GM12878 (cell line): ENCODE measurements around the gene GPSM1. TPM values are rescaled to one million over a fixed set of nuclear protein-coding genes. Genes with fewer than 3 reads are reported as not detected.

Source experiments
- ATAC-seq: fragments of 200-7000 bp; cut with Tn5 transposase; 3 replicates; pipeline ENCODE4 v1.9.1; 2020; ENCODE audit warnings: mild to moderate bottlenecking, moderate library complexity
- BruUV-seq: library from RNA; stranded (reverse); fragments of 400-500 nt; replicated peaks from 2 replicates; lab custom pipeline; 2021; lab: Mats Ljungman, UMichigan
- CTCF ChIA-PET: fragments of 300-600 bp; sonication (Branson Sonifier 250); formaldehyde crosslinking; extraction: SDS; loops from one replicate; lab custom pipeline; 2021; ENCODE audit warnings: inconsistent platforms; lab: Yijun Ruan, JAX
- POLR2A ChIA-PET: fragments of 350-600 bp; formaldehyde crosslinking; extraction: SDS; loops from one replicate; lab custom pipeline; 2021; ENCODE audit warnings: inconsistent platforms; lab: Charles Lee
- RAD21 ChIA-PET: fragments of 300-600 bp; sonication (Branson Sonifier 250); formaldehyde crosslinking; loops from one replicate; lab custom pipeline; 2023; ENCODE audit warnings: antibody characterized with exemption; ENCODE audit not compliant: unreplicated experiment; lab: Charles Lee
- SMC1A ChIA-PET: fragments of 300-600 bp; sonication (Branson Sonifier 250); formaldehyde crosslinking; loops from one replicate; lab custom pipeline; 2023; ENCODE audit not compliant: unreplicated experiment, uncharacterized antibody; lab: Charles Lee
- DNase-seq: peaks from one replicate; pipeline ENCODE4 v3.0.0-alpha.2; 2011; ENCODE audit warnings: low read depth, low spot score
- FAIRE-seq: peaks from 3 replicates; lab custom pipeline; 2011; peaks lifted over from hg19 to GRCh38; lab: Jason Lieb, UNC
- H2AFZ ChIP-seq: 2 replicates; pipeline ENCODE4 v1.6.0; 2011; ENCODE audit warnings: low read depth, low read length, control low read depth; ENCODE audit not compliant: control insufficient read depth
- H3K27ac ChIP-seq: 2 replicates; pipeline ENCODE4 v1.5.1; 2011; ENCODE audit warnings: control low read depth; ENCODE audit not compliant: control insufficient read depth, insufficient read depth
- H3K27me3 ChIP-seq, 2 experiments: replicated peaks in 1 of 2; 2 replicates each; pipeline versions ENCODE4 v1.6.0 to v1.6.1; 2011; ENCODE audit warnings: low read length in 1 of 2; ENCODE audit not compliant: control insufficient read depth in 2 of 2, insufficient read depth in 2 of 2
- H3K36me3 ChIP-seq, 2 experiments: 2 replicates each; pipeline ENCODE4 v1.5.1; 2011; ENCODE audit warnings: low read length in 1 of 2; ENCODE audit not compliant: control insufficient read depth in 2 of 2, insufficient read depth in 2 of 2
- H3K4me1 ChIP-seq: 2 replicates; pipeline ENCODE4 v1.6.1; 2011; ENCODE audit warnings: mild to moderate bottlenecking, low read length, moderate library complexity, mixed read lengths; ENCODE audit not compliant: control insufficient read depth, insufficient read depth
- H3K4me2 ChIP-seq: 2 replicates; pipeline ENCODE4 v1.6.0; 2011; ENCODE audit warnings: control low read depth; ENCODE audit not compliant: control insufficient read depth, insufficient read depth
- H3K4me3 ChIP-seq: fragments of 200-600 bp; sonication (generic); 2 replicates; pipeline ENCODE4 v1.5.1; 2016
- H3K79me2 ChIP-seq: 2 replicates; pipeline ENCODE4 v1.6.0; 2011; ENCODE audit warnings: low read length; ENCODE audit not compliant: control insufficient read depth, insufficient read depth
- H3K9ac ChIP-seq: 2 replicates; pipeline ENCODE4 v1.8.0; 2011; ENCODE audit warnings: low read length, control low read depth, mixed read lengths; ENCODE audit not compliant: control insufficient read depth, insufficient read depth
- H3K9me3 ChIP-seq: replicated peaks from 3 replicates; pipeline ENCODE4 v1.5.1; 2011; ENCODE audit warnings: mild to moderate bottlenecking, low read length; ENCODE audit not compliant: control insufficient read depth, insufficient read depth
- H4K20me1 ChIP-seq: 2 replicates; pipeline ENCODE4 v1.6.0; 2011; ENCODE audit not compliant: control insufficient read depth, insufficient read depth
- BACH1 ChIP-seq: fragments of 450-650 bp; IDR thresholded peaks from 2 replicates; pipeline ENCODE4 v1.6.1; 2017; ENCODE audit warnings: mild to moderate bottlenecking, borderline replicate concordance
- BRCA1 ChIP-seq: IDR thresholded peaks from 2 replicates; pipeline ENCODE4 v1.6.1; 2011; ENCODE audit warnings: low read depth, low read length, improper control_type of control experiment
- EED ChIP-seq: sonication (generic); IDR thresholded peaks from 2 replicates; pipeline ENCODE4 v1.6.1; 2016; ENCODE audit warnings: antibody characterized with exemption, low read depth
- ESRRA ChIP-seq: IDR thresholded peaks from 2 replicates; pipeline ENCODE4 v1.6.1; 2012; ENCODE audit warnings: mild to moderate bottlenecking, low read length, improper control_type of control experiment
- FOS ChIP-seq: IDR thresholded peaks from 3 replicates; pipeline ENCODE4 v1.6.1; 2011; ENCODE audit warnings: borderline replicate concordance; ENCODE audit not compliant: insufficient read length; ENCODE audit errors: extremely low read depth
- GABPA ChIP-seq: IDR thresholded peaks from 2 replicates; pipeline ENCODE4 v1.6.1; 2014; ENCODE audit warnings: antibody characterized with exemption, low read depth, mild to moderate bottlenecking, inconsistent platforms
- GATAD2B ChIP-seq: fragments of 450-650 bp; conservative IDR thresholded peaks from 2 replicates; pipeline ENCODE4 v1.6.1; 2017; ENCODE audit warnings: low read depth, mild to moderate bottlenecking, moderate library complexity
- IKZF1 ChIP-seq: fragments of 450-650 bp; conservative IDR thresholded peaks from 2 replicates; pipeline ENCODE4 v1.6.1; 2017; ENCODE audit warnings: antibody characterized with exemption, mild to moderate bottlenecking
- IKZF2 ChIP-seq, 2 experiments: fragments of 450-650 bp; IDR thresholded peaks; 2 replicates each; pipeline ENCODE4 v1.6.1; 2017; ENCODE audit warnings: mild to moderate bottlenecking in 2 of 2, moderate library complexity in 2 of 2
- IRF4 ChIP-seq: IDR thresholded peaks from 2 replicates; pipeline ENCODE4 v1.6.1; 2011; ENCODE audit warnings: low read depth, low read length
- NBN ChIP-seq: fragments of 450-650 bp; IDR thresholded peaks from 2 replicates; pipeline ENCODE4 v1.6.1; 2016
- NFXL1 ChIP-seq: fragments of 450-650 bp; IDR thresholded peaks from 2 replicates; pipeline ENCODE4 v1.6.1; 2017; ENCODE audit warnings: antibody characterized with exemption, mild to moderate bottlenecking, borderline replicate concordance
- ZNF384 ChIP-seq: IDR thresholded peaks from 2 replicates; pipeline ENCODE4 v1.6.1; 2012; ENCODE audit warnings: low read depth, mild to moderate bottlenecking, low read length, improper control_type of control experiment, borderline replicate concordance
- WGBS: methylation state at CpG from one replicate; pipeline ENCODE4 v1.1.6; 2016; ENCODE audit warnings: low lambda C conversion rate; ENCODE audit not compliant: insufficient replicate concordance, insufficient coverage; ENCODE audit errors: missing lambda C conversion rate; 5-methylcytosine and 5-hydroxymethylcytosine counted together
- in situ Hi-C: fragments of 300-500 bp; cut with MboI; formaldehyde crosslinking; loops from 9 replicates; pipeline ENCODE4 v1.14.3; 2018; ENCODE audit warnings: mixed read lengths
- intact Hi-C: fragments of 100-400 bp; cut with micrococcal nuclease; formaldehyde crosslinking; loops from one replicate; pipeline ENCODE4 v1.14.2; 2022; ENCODE audit not compliant: unreplicated experiment
- polyA plus RNA-seq, 11 experiments: library from polyadenylated mRNA; depleted of rRNA in 4 of 11; unstranded in 6 of 11; stranded (reverse) in 5 of 11; fragments of >200 nt; fragmentation: Nextera tagmentation in 4 of 11; fragmentation: Illumina TruSeq in 1 of 11; extraction: Ambion mirVana in 4 of 11; extraction: Trizol in 1 of 11; gene quantifications; 1 replicate in 1 of 11; 2 replicates in 10 of 11; pipeline versions ENCODE4 v1.2.1 to v1.2.3, GENCODE V29; 2011 to 2016; ENCODE audit warnings: inconsistent platforms in 2 of 11, missing spikeins in 2 of 11, low read depth in 1 of 11
- total RNA-seq, 4 experiments: library from RNA; depleted of rRNA in 3 of 4; stranded (reverse); fragments of >200 nt in 3 of 4; fragmentation: Illumina TruSeq in 1 of 4; extraction: Trizol in 1 of 4; gene quantifications; 2 replicates each; pipeline versions ENCODE4 v1.2.1 to v1.2.3, GENCODE V29; 2013 to 2021
- TF ChIP-seq, protein P1 (sequence below): fragments of 450-650 bp; IDR thresholded peaks from 2 replicates; pipeline ENCODE4 v1.6.1; 2017; ENCODE audit warnings: mild to moderate bottlenecking, moderate library complexity
- TF ChIP-seq, protein P2 (sequence below), 3 experiments: IDR thresholded peaks in 2 of 3; conservative IDR thresholded peaks in 1 of 3; 2 replicates each; pipeline ENCODE4 v1.5.1; 2011; ENCODE audit warnings: low read depth in 3 of 3, low read length in 3 of 3, mild to moderate bottlenecking in 3 of 3, control low read depth in 2 of 3, moderate library complexity in 2 of 3, inconsistent platforms in 1 of 3, mixed read lengths in 1 of 3; ENCODE audit not compliant: control insufficient read depth in 2 of 3, insufficient read depth in 1 of 3; ENCODE audit errors: extremely low read depth in 1 of 3
- TF ChIP-seq, protein P3 (sequence below): fragments of 450-650 bp; IDR thresholded peaks from 2 replicates; pipeline ENCODE4 v1.6.1; 2017; ENCODE audit warnings: borderline replicate concordance

GPSM1 gene
- total and polyA plus RNA-seq, 10 of the 15 experiments (the other 5 are each of a cell fraction or from before 2014, with no cell fraction given), result 0.04 to 0.10 (median 0.10) TPM; not detected in 7

DNA sequence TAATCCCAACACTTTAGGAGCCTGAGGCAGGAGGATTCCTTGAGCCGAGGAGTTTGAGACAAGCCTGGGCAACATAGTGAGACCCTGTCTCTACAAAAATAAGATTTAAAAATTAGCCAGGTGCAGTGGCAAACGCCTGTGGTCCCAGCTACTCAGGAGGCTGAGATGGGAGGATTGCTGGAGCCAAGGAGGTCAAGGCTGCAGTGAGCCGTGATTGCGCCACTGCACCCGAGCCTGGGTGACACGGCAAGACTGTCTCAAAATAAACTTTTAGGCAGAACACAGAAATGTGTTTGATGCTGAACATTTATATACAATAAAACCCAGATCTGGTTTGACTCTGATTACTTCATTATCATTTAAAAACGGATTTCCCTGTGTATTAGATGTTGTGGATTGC is 78.1 kb downstream of the GPSM1 start:
- FAIRE-seq (no peak), ATAC-seq (no peak), DNase-seq (no peak)
- peak overlapping the region; percentile 90; the same call in 1 of the 2 replicates for H3K4me2 ChIP-seq
- ChIA-PET SMC1A (no interaction called here), POLR2A (interaction anchor here (0.5 kb wide), 1 partner anchor 746 kb away, joined by 5 read pairs; no protein-coding TSS in a partner anchor), CTCF (no interaction called here), RAD21 (no interaction called here)
- WGBS, result 90% methylated on average over 7 of the region's 7 CpGs
- no peak overlapping the region for H2AFZ ChIP-seq
- TF ChIP-seq EED (no peak), IKZF1 (no peak), IKZF2 (IDR thresholded peaks at IDR 0.05) (no peak), ZNF384 (no peak), GABPA (no peak), GATAD2B (no peak), NBN (no peak), ESRRA (no peak), IRF4 (no peak), FOS (no peak), BACH1 (no peak), BRCA1 (no peak), NFXL1 (no peak)
- TF ChIP-seq, protein P1, sequence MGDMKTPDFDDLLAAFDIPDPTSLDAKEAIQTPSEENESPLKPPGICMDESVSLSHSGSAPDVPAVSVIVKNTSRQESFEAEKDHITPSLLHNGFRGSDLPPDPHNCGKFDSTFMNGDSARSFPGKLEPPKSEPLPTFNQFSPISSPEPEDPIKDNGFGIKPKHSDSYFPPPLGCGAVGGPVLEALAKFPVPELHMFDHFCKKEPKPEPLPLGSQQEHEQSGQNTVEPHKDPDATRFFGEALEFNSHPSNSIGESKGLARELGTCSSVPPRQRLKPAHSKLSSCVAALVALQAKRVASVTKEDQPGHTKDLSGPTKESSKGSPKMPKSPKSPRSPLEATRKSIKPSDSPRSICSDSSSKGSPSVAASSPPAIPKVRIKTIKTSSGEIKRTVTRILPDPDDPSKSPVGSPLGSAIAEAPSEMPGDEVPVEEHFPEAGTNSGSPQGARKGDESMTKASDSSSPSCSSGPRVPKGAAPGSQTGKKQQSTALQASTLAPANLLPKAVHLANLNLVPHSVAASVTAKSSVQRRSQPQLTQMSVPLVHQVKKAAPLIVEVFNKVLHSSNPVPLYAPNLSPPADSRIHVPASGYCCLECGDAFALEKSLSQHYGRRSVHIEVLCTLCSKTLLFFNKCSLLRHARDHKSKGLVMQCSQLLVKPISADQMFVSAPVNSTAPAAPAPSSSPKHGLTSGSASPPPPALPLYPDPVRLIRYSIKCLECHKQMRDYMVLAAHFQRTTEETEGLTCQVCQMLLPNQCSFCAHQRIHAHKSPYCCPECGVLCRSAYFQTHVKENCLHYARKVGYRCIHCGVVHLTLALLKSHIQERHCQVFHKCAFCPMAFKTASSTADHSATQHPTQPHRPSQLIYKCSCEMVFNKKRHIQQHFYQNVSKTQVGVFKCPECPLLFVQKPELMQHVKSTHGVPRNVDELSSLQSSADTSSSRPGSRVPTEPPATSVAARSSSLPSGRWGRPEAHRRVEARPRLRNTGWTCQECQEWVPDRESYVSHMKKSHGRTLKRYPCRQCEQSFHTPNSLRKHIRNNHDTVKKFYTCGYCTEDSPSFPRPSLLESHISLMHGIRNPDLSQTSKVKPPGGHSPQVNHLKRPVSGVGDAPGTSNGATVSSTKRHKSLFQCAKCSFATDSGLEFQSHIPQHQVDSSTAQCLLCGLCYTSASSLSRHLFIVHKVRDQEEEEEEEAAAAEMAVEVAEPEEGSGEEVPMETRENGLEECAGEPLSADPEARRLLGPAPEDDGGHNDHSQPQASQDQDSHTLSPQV, result no peak
- TF ChIP-seq, protein P2, sequence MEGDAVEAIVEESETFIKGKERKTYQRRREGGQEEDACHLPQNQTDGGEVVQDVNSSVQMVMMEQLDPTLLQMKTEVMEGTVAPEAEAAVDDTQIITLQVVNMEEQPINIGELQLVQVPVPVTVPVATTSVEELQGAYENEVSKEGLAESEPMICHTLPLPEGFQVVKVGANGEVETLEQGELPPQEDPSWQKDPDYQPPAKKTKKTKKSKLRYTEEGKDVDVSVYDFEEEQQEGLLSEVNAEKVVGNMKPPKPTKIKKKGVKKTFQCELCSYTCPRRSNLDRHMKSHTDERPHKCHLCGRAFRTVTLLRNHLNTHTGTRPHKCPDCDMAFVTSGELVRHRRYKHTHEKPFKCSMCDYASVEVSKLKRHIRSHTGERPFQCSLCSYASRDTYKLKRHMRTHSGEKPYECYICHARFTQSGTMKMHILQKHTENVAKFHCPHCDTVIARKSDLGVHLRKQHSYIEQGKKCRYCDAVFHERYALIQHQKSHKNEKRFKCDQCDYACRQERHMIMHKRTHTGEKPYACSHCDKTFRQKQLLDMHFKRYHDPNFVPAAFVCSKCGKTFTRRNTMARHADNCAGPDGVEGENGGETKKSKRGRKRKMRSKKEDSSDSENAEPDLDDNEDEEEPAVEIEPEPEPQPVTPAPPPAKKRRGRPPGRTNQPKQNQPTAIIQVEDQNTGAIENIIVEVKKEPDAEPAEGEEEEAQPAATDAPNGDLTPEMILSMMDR (IDR thresholded peaks at IDR 0.05 in 2 of 3, conservative IDR thresholded peaks at IDR 0.05 in 1 of 3; ENCODE audit: control insufficient read depth in 2 of 3, extremely low read depth in 1 of 3, insufficient read depth in 1 of 3, low read depth in 3 of 3, low read length in 3 of 3), result no peak
- TF ChIP-seq, protein P3, sequence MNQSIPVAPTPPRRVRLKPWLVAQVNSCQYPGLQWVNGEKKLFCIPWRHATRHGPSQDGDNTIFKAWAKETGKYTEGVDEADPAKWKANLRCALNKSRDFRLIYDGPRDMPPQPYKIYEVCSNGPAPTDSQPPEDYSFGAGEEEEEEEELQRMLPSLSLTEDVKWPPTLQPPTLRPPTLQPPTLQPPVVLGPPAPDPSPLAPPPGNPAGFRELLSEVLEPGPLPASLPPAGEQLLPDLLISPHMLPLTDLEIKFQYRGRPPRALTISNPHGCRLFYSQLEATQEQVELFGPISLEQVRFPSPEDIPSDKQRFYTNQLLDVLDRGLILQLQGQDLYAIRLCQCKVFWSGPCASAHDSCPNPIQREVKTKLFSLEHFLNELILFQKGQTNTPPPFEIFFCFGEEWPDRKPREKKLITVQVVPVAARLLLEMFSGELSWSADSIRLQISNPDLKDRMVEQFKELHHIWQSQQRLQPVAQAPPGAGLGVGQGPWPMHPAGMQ, result no peak
- H3K9ac ChIP-seq, result no peak overlapping the region
- H3K4me3 ChIP-seq, result no peak overlapping the region
- no TSS peak for BruUV-seq
- in situ Hi-C loops (no loop called here), intact Hi-C loops (no loop called here)
- peaks cover 39% of the 10 kb centered on the region for H3K4me1 ChIP-seq
- H3K9me3 ChIP-seq, result no peaks in the 10 kb centered on the region
- no peaks in the 10 kb centered on the region for H4K20me1 ChIP-seq
- no peaks in the 10 kb centered on the region for H3K27me3 ChIP-seq
- no peak overlapping the region for H3K27ac ChIP-seq
- H3K36me3 ChIP-seq, result peaks cover 7 to 18% of the 10 kb centered on the region in 2 experiments; a peak in 3 of 4 replicates
- H3K79me2 ChIP-seq, result peaks cover 30% of the 10 kb centered on the region
